Right lobe of liver (tissue), 4 donors: ENCODE results near the gene LCN1.

ENCODE experiments used
- CTCF ChIP-seq, 4 donors: fragments of 200-600 bp in 3 of 4; fragments of 450-650 bp in 1 of 4; IDR thresholded peaks; one replicate each; pipeline versions ENCODE4 v1.5.1 to v1.8.0; 2016 to 2022; ENCODE audit warnings: antibody characterized with exemption in 4 of 4, mild to moderate bottlenecking in 2 of 4
- POLR2A ChIP-seq: fragments of 450-650 bp; IDR thresholded peaks from one replicate; pipeline ENCODE4 v1.6.1; 2017; ENCODE audit warnings: antibody characterized with exemption, mild to moderate bottlenecking
- donor health status: DM: no; HTN: no; CAD: no.
- donor health status: DM: no; HTN: no; CAD: no.
- donor health status: DM: no; HTN: yes; CAD: no.

- no peak for TF ChIP-seq POLR2A
- no peak for TF ChIP-seq CTCF (IDR thresholded peaks at IDR 0.05)
Observed at GRCh38 chr9:135478191-135478590, 43.0 kb upstream of the LCN1 start.
